Tibial nerve (tissue), 4 donors: ENCODE results near the gene LYPD4. TPM values are rescaled to one million over a fixed set of nuclear protein-coding genes. Genes with fewer than 3 reads are reported as not detected.

ENCODE experiments used
- DNase-seq, 2 donors: peaks; one replicate each; pipeline ENCODE4 v3.0.0-alpha.2; 2019; ENCODE audit warnings: low spot score in 2 of 2
- H3K27ac ChIP-seq, 4 donors: fragments of 200-600 bp; sonication (generic) in 3 of 4; one replicate each; pipeline ENCODE4 v1.5.1; 2017 to 2019; ENCODE audit warnings: mild to moderate bottlenecking in 1 of 4
- H3K27me3 ChIP-seq, 2 donors: fragments of 200-600 bp; sonication (generic) in 1 of 2; one replicate each; pipeline versions ENCODE4 v1.5.1 to v1.6.0; 2017 to 2019
- H3K36me3 ChIP-seq, 3 donors: fragments of 200-600 bp; sonication (generic); one replicate each; pipeline ENCODE4 v1.5.1; 2018 to 2019
- H3K4me1 ChIP-seq, 4 donors: fragments of 200-600 bp; sonication (generic) in 3 of 4; one replicate each; pipeline ENCODE4 v1.5.1; 2017 to 2019
- H3K4me3 ChIP-seq, 4 donors: fragments of 200-600 bp; sonication (generic) in 3 of 4; one replicate each; pipeline ENCODE4 v1.5.1; 2017 to 2019; ENCODE audit warnings: mild to moderate bottlenecking in 1 of 4, moderate library complexity in 1 of 4
- H3K9me3 ChIP-seq, 4 donors: fragments of 200-600 bp; sonication (generic) in 3 of 4; one replicate each; pipeline ENCODE4 v1.5.1; 2017 to 2019
- CTCF ChIP-seq, 5 experiments: fragments of 200-600 bp in 3 of 5; fragments of 450-650 bp in 2 of 5; sonication (generic) in 3 of 5; IDR thresholded peaks; one replicate each; pipeline ENCODE4 v1.5.1; 2016 to 2019; ENCODE audit warnings: antibody characterized with exemption in 5 of 5, mild to moderate bottlenecking in 3 of 5, moderate library complexity in 2 of 5
- EP300 ChIP-seq, 2 donors: sonication (generic); formaldehyde crosslinking; IDR thresholded peaks; one replicate each; pipeline ENCODE4 v1.6.1; 2017; ENCODE audit warnings: antibody characterized with exemption in 2 of 2, mild to moderate bottlenecking in 1 of 2
- POLR2A ChIP-seq, 2 donors: fragments of 450-650 bp; IDR thresholded peaks; one replicate each; pipeline ENCODE4 v1.6.1; 2017; ENCODE audit warnings: antibody characterized with exemption in 2 of 2, mild to moderate bottlenecking in 2 of 2, moderate library complexity in 2 of 2
- WGBS, 2 donors: methylation state at CpG; one replicate each; pipeline ENCODE4 v1.1.5; 2018; 5-methylcytosine and 5-hydroxymethylcytosine counted together
- total RNA-seq, 4 donors: library from RNA; depleted of rRNA; stranded (reverse); fragments of >200 nt; gene quantifications; one replicate each; pipeline ENCODE4 v1.1.0, GENCODE V29; 2016

Gene LYPD4
- total RNA-seq, 4 donors from 2014 or later, result not detected

- no peak within 1 kb of the TSS for H3K27ac ChIP-seq
- peaks cover 0 to 8% of the 10 kb centered on the region in 2 donors for H3K27me3 ChIP-seq
- no peak within 1 kb of the TSS for H3K4me3 ChIP-seq
- H3K4me1 ChIP-seq, result no peaks in the 10 kb centered on the region
- H3K36me3 ChIP-seq, result no peaks in the 10 kb centered on the region
- DNase-seq, result no peak
- TF ChIP-seq POLR2A (IDR thresholded peaks at IDR 0.05) (no peak), EP300 (IDR thresholded peaks at IDR 0.05) (no peak), CTCF (IDR thresholded peaks at IDR 0.05) (no peak)
- no peaks in the 10 kb centered on the region for H3K9me3 ChIP-seq
- WGBS, 2 donors, result 92 to 97% methylated on average over 3 of the region's 3 CpGs
Observed at GRCh38 chr19:41845001-41845050, 343 bp upstream of the LYPD4 start, which contains the start of gene DMRTC2. DMRTC2 (plus strand) TSS chr19:41845042; CDS start chr19:41847429, 2,387 bp downstream.

GRCh38 chr19:41843371-41843770 is 1.1 kb downstream of the LYPD4 start:
- H3K27me3 ChIP-seq, result peaks cover 0 to 11% of the 10 kb centered on the region in 2 donors
- DNase-seq, result no peak
- no peaks in the 10 kb centered on the region for H3K36me3 ChIP-seq
- no peak overlapping the region for H3K27ac ChIP-seq
- no peak overlapping the region for H3K4me3 ChIP-seq
- no peaks in the 10 kb centered on the region for H3K4me1 ChIP-seq
- H3K9me3 ChIP-seq, result no peaks in the 10 kb centered on the region
- 68 to 69% methylated on average over 7 of the region's 7 CpGs for WGBS, 2 donors
- no peak for TF ChIP-seq EP300 (IDR thresholded peaks at IDR 0.05)
- no peak for TF ChIP-seq POLR2A (IDR thresholded peaks at IDR 0.05)
- no peak for TF ChIP-seq CTCF (IDR thresholded peaks at IDR 0.05)

- H3K27me3 ChIP-seq, result peaks cover 0 to 33% of the 10 kb centered on the region in 2 donors
- no peak overlapping the region for H3K27ac ChIP-seq
- 70 to 71% methylated on average over 2 of the region's 2 CpGs for WGBS, 2 donors
Observed at GRCh38 chr19:41839211-41839610, 5.3 kb downstream of the LYPD4 start.

GRCh38 chr19:41837981-41838708 is 6.3 kb downstream of the LYPD4 start:
- 61 to 62% methylated on average over 13 of the region's 13 CpGs for WGBS, 2 donors
- H3K36me3 ChIP-seq, result no peaks in the 10 kb centered on the region
- H3K4me1 ChIP-seq, result no peaks in the 10 kb centered on the region
- no peak overlapping the region for H3K4me3 ChIP-seq
- no peak overlapping the region for H3K27ac ChIP-seq
- peaks cover 0 to 33% of the 10 kb centered on the region in 2 donors for H3K27me3 ChIP-seq
- TF ChIP-seq CTCF (IDR thresholded peaks at IDR 0.05) (no peak), EP300 (IDR thresholded peaks at IDR 0.05) (no peak), POLR2A (IDR thresholded peaks at IDR 0.05) (no peak)
- no peak for DNase-seq
- H3K9me3 ChIP-seq, result no peaks in the 10 kb centered on the region

More at GRCh38 chr19:41839211-41839610, 5.3 kb downstream of the LYPD4 start:
- TF ChIP-seq POLR2A (IDR thresholded peaks at IDR 0.05) (no peak), EP300 (IDR thresholded peaks at IDR 0.05) (no peak), CTCF (IDR thresholded peaks at IDR 0.05) (no peak)
- no peaks in the 10 kb centered on the region for H3K9me3 ChIP-seq
- H3K4me3 ChIP-seq, result no peak overlapping the region
- no peaks in the 10 kb centered on the region for H3K4me1 ChIP-seq
- DNase-seq, result no peak
- H3K36me3 ChIP-seq, result no peaks in the 10 kb centered on the region

- Histone ChIP-seq H3K4me3 (no peak overlapping the region), H3K27me3 (no peaks in the 10 kb centered on the region), H3K4me1 (no peaks in the 10 kb centered on the region), H3K27ac (no peak overlapping the region), H3K36me3 (no peaks in the 10 kb centered on the region), H3K9me3 (no peaks in the 10 kb centered on the region)
- no peak for DNase-seq
- 37 to 40% methylated on average over 12 of the region's 12 CpGs for WGBS, 2 donors
- TF ChIP-seq EP300 (IDR thresholded peaks at IDR 0.05), result no peak
- TF ChIP-seq CTCF (IDR thresholded peaks at IDR 0.05), result peak in 4 of 5 experiments; percentile 9 to 48 (median 42)
- no peak for TF ChIP-seq POLR2A (IDR thresholded peaks at IDR 0.05)
Observed at GRCh38 chr19:41821003-41821735, 23.3 kb downstream of the LYPD4 start.
